Esophagus squamous epithelium (tissue), 4 donors: ENCODE results near the gene MEIKIN.

ENCODE experiments used
- CTCF ChIP-seq, 6 experiments: fragments of 450-650 bp in 4 of 6; fragments of 200-600 bp in 2 of 6; sonication (generic) in 2 of 6; IDR thresholded peaks; one replicate each; pipeline ENCODE4 v1.5.1; 2016 to 2019; ENCODE audit warnings: antibody characterized with exemption in 6 of 6, mild to moderate bottlenecking in 4 of 6, moderate library complexity in 4 of 6
- POLR2A ChIP-seq, 4 donors: fragments of 450-650 bp; IDR thresholded peaks; one replicate each; pipeline ENCODE4 v1.6.1; 2017; ENCODE audit warnings: antibody characterized with exemption in 4 of 4, mild to moderate bottlenecking in 4 of 4, moderate library complexity in 3 of 4

GRCh38 chr5:131926168-131926567, 19.3 kb downstream of the MEIKIN start:
- TF ChIP-seq CTCF (IDR thresholded peaks at IDR 0.05), result no peak
- TF ChIP-seq POLR2A (IDR thresholded peaks at IDR 0.05), result no peak
